Endothelial cell (in vitro differentiated cells): ENCODE results near the gene SLC22A23. TPM values are rescaled to one million over a fixed set of nuclear protein-coding genes. Genes with fewer than 3 reads are reported as not detected.

ENCODE experiments used
- DNase-seq: peaks from one replicate; pipeline ENCODE4 v3.0.0; 2021; ENCODE audit warnings: low spot score
- H3K27ac Mint-ChIP-seq: one replicate; pipeline ENCODE4 v1.8.0; 2021; ENCODE audit warnings: mixed read lengths, inconsistent platforms; ENCODE audit not compliant: unreplicated experiment
- H3K27me3 Mint-ChIP-seq: one replicate; pipeline ENCODE4 v1.8.0; 2021; ENCODE audit warnings: mild to moderate bottlenecking, moderate library complexity, mixed read lengths, inconsistent platforms; ENCODE audit not compliant: unreplicated experiment
- H3K36me3 Mint-ChIP-seq: one replicate; pipeline ENCODE4 v1.8.0; 2021; ENCODE audit warnings: mild to moderate bottlenecking, low read depth, mixed read lengths, inconsistent platforms; ENCODE audit not compliant: unreplicated experiment
- H3K4me1 Mint-ChIP-seq: one replicate; pipeline ENCODE4 v1.8.0; 2021; ENCODE audit warnings: mild to moderate bottlenecking, mixed read lengths, inconsistent platforms; ENCODE audit not compliant: unreplicated experiment
- H3K4me3 Mint-ChIP-seq: one replicate; pipeline ENCODE4 v1.8.0; 2021; ENCODE audit warnings: mild to moderate bottlenecking, mixed read lengths, inconsistent platforms; ENCODE audit not compliant: unreplicated experiment
- H3K9me3 Mint-ChIP-seq: one replicate; pipeline ENCODE4 v1.8.0; 2021; ENCODE audit warnings: mixed read lengths, inconsistent platforms; ENCODE audit not compliant: unreplicated experiment
- total RNA-seq: library from RNA; stranded (reverse); fragmentation: NEBNext Ultra II Directional; extraction: Animal tissue kit (Norgen Biotek cat#: 25700); gene quantifications from one replicate; pipeline ENCODE4 v1.2.1, GENCODE V29; 2021; ENCODE audit not compliant: unreplicated experiment
- TF ChIP-seq, protein P1 (sequence below): fragments of 200-600 bp; sonication (generic); IDR thresholded peaks from one replicate; pipeline ENCODE4 v1.5.0; 2021; ENCODE audit warnings: antibody characterized with exemption; ENCODE audit not compliant: unreplicated experiment

Gene SLC22A23
- total RNA-seq, 1 donor from 2014 or later: 72.7 TPM

DNA sequence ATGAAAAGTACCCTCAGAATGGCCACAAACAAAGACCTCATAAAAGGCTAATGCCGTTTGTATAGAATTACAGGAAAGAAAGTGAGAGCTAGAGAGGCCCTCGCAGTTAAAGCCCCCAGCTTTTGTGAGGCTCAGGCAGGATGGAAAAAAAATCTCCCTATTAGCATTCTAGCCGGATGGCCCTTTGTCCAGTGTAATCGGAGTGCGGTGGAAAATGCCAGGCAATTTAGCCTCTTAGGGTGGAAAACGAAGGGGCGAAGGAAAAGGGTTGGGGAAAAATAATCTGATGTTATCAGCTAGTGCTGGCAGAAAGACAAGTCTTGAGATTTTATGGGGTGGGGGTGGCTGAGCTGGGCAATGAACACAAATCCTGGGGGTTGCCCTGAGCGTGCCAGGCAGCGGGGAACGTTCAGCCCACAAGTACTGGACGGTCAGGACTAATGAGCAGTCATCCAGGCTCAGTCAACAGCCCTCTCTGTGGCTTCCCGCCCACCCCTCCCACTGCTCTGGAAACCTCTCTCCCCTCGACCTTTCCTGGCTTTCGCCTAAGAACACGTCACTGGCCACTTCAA lies 105.7 kb downstream of the SLC22A23 start:
- no peak for DNase-seq
- H3K27me3 Mint-ChIP-seq: peaks cover 29% of the 10 kb centered on the region
- TF ChIP-seq, protein P1, sequence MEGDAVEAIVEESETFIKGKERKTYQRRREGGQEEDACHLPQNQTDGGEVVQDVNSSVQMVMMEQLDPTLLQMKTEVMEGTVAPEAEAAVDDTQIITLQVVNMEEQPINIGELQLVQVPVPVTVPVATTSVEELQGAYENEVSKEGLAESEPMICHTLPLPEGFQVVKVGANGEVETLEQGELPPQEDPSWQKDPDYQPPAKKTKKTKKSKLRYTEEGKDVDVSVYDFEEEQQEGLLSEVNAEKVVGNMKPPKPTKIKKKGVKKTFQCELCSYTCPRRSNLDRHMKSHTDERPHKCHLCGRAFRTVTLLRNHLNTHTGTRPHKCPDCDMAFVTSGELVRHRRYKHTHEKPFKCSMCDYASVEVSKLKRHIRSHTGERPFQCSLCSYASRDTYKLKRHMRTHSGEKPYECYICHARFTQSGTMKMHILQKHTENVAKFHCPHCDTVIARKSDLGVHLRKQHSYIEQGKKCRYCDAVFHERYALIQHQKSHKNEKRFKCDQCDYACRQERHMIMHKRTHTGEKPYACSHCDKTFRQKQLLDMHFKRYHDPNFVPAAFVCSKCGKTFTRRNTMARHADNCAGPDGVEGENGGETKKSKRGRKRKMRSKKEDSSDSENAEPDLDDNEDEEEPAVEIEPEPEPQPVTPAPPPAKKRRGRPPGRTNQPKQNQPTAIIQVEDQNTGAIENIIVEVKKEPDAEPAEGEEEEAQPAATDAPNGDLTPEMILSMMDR: no peak
- H3K9me3 Mint-ChIP-seq: no peaks in the 10 kb centered on the region
- peak overlapping the region; percentile 86 for H3K27ac Mint-ChIP-seq
- peak overlapping the region; percentile 5 for H3K4me3 Mint-ChIP-seq
- H3K4me1 Mint-ChIP-seq: peaks cover 57% of the 10 kb centered on the region
- peaks cover 31% of the 10 kb centered on the region for H3K36me3 Mint-ChIP-seq

GRCh38 chr6:3350252-3350796 lies 106.5 kb downstream of the SLC22A23 start:
- no peak for DNase-seq
- H3K4me3 Mint-ChIP-seq: peak overlapping the region; percentile 42
- peaks cover 50% of the 10 kb centered on the region for H3K4me1 Mint-ChIP-seq
- H3K9me3 Mint-ChIP-seq: no peaks in the 10 kb centered on the region
- TF ChIP-seq, protein P1: no peak
- peaks cover 25% of the 10 kb centered on the region for H3K27me3 Mint-ChIP-seq
- peak overlapping the region; percentile 62 for H3K27ac Mint-ChIP-seq
- H3K36me3 Mint-ChIP-seq: peaks cover 27% of the 10 kb centered on the region

DNA sequence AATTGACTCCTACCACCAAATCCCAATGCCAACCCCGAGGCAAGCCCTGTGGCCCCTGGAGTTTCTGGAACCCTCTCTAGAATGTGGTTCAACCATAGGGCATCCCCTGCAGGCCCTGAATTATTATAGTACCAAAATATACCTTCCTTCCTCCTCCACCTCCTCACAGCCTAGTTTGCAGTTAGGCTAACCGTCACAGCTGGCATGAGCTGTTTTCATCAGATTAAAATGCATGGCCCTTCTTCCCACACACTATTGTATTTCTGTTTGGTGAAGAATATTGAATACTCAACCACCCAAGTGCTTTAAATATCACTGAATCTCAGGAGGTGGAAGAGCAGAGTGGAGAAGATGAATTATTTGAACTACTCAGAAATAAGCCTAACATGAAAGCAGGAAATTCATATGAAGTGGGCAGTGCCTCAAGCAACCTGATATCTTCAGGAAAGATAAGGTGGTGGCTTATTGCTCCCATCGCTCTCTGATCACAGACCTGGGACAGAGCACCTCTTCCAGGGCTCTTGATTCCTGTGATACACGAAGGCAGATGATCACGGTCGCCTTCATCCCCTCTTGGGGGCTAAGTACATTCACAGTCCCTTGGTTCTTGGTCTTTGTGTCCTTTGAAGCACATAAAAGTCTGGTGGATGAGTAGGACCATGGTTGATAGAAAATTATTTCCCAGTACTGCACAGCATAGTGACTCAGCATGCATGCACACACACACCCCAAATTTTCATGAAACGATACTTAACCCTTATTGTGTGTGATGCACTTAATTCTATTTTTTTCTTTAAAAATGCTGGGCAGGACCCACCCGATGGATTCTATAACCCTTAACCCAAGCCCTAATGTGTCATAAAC lies 107.2 kb downstream of the SLC22A23 start:
- Mint-ChIP-seq H3K4me1 (peaks cover 49% of the 10 kb centered on the region), H3K4me3 (peak overlapping the region; percentile 26), H3K27ac (no peak overlapping the region), H3K9me3 (no peaks in the 10 kb centered on the region), H3K36me3 (peaks cover 24% of the 10 kb centered on the region), H3K27me3 (peaks cover 25% of the 10 kb centered on the region)
- TF ChIP-seq, protein P1: no peak
- DNase-seq: no peak

DNA sequence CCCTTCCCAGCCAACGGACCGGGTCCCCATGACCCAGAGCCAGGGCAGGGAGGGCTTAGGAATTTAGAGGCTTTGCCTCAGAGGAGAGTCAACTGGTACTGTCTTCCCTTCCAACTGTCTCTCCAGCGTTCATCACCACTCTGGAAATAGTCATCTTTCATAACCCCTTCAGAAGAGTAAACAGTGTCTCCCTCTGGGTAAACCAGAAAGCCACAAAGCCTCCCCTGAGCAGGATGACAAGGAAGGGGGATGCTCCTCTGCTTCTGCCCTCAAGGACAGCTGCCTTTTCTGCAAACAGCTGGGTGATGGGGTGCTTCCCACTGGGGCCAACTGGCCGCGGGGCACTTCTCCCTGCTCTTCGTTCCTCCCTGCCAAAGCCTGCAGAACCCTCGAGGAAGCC lies 108.0 kb downstream of the SLC22A23 start:
- peaks cover 43% of the 10 kb centered on the region for H3K4me1 Mint-ChIP-seq
- H3K27me3 Mint-ChIP-seq: peaks cover 23% of the 10 kb centered on the region
- TF ChIP-seq, protein P1: no peak
- DNase-seq: no peak
- H3K27ac Mint-ChIP-seq: no peak overlapping the region
- H3K4me3 Mint-ChIP-seq: no peak overlapping the region
- no peaks in the 10 kb centered on the region for H3K9me3 Mint-ChIP-seq
- peaks cover 21% of the 10 kb centered on the region for H3K36me3 Mint-ChIP-seq

DNA sequence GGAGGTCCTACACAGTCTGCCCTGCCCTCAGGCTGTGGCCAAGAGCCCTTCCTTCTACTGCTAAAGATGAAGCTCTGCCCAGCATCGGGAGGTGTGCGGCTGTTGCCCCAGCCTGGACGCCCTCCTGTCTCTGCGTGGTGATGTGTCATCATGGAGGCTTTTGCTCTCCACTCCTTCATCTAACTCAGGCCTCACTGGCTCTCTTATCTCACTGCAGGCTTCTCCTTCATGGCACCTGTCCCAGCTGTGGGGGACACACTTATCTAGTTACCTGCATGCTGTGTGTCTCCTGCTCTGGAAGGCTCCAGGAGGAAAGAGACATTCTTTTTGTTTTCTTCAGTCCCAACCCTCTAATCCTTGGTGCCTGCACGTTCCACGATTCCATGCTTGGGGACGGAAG lies 109.0 kb downstream of the SLC22A23 start:
- no peak for DNase-seq
- H3K9me3 Mint-ChIP-seq: no peaks in the 10 kb centered on the region
- H3K4me1 Mint-ChIP-seq: peaks cover 36% of the 10 kb centered on the region
- TF ChIP-seq, protein P1: no peak
- H3K27me3 Mint-ChIP-seq: peaks cover 17% of the 10 kb centered on the region
- peaks cover 18% of the 10 kb centered on the region for H3K36me3 Mint-ChIP-seq
- no peak overlapping the region for H3K27ac Mint-ChIP-seq
- H3K4me3 Mint-ChIP-seq: no peak overlapping the region
